CD4-positive, alpha-beta T cell (primary cell): Measurements from ENCODE around the gene CDYL. TPM values are rescaled to one million over a fixed set of nuclear protein-coding genes. Genes with fewer than 3 reads are reported as not detected.

Experiments
- ATAC-seq: fragments of 200-7000 bp; cut with Tn5 transposase; one replicate; pipeline ENCODE4 v1.10.0; 2022; ENCODE audit warnings: mild to moderate bottlenecking; ENCODE audit not compliant: poor library complexity
- CTCF ChIA-PET: fragments of 350-600 bp; sonication (Branson Sonifier 250); formaldehyde crosslinking; loops from one replicate; lab custom pipeline; 2021; ENCODE audit warnings: antibody characterized with exemption, inconsistent platforms; lab: Charles Lee
- POLR2A ChIA-PET: fragments of 350-600 bp; sonication (Branson Sonifier 250); formaldehyde crosslinking; loops from one replicate; lab custom pipeline; 2021; ENCODE audit warnings: antibody characterized with exemption, inconsistent platforms; lab: Charles Lee
- DNase-seq, 14 experiments: peaks; one replicate each; pipeline ENCODE4 v3.0.0-alpha.2; 2013 to 2020; ENCODE audit warnings: mixed read lengths in 2 of 14
- H3K27ac ChIP-seq, 2 donors: one replicate each; pipeline versions ENCODE4 v1.5.1 to v1.7.0; 2013; ENCODE audit warnings: low read length in 2 of 2, low read depth in 1 of 2, mild to moderate bottlenecking in 1 of 2
- H3K27me3 ChIP-seq, 2 experiments: 1 replicate in 1 of 2; 2 replicates in 1 of 2; pipeline versions ENCODE4 v1.6.1 to v1.7.0; 2013; ENCODE audit warnings: low read length in 2 of 2, control low read depth in 1 of 2, mild to moderate bottlenecking in 1 of 2, moderate library complexity in 1 of 2; ENCODE audit not compliant: insufficient read depth in 2 of 2, control insufficient read depth in 1 of 2
- H3K36me3 ChIP-seq: one replicate; pipeline ENCODE4 v1.6.1; 2013; ENCODE audit warnings: low read length, control low read depth; ENCODE audit not compliant: insufficient read depth
- H3K4me1 ChIP-seq: one replicate; pipeline ENCODE4 v1.6.1; 2013; ENCODE audit warnings: low read length, control low read depth; ENCODE audit not compliant: insufficient read depth
- H3K4me3 ChIP-seq: one replicate; pipeline ENCODE4 v1.5.1; 2013; ENCODE audit warnings: mild to moderate bottlenecking, low read length, moderate library complexity
- H3K9me3 ChIP-seq, 2 experiments: 1 replicate in 1 of 2; 2 replicates in 1 of 2; pipeline versions ENCODE4 v1.6.1 to v1.7.0; 2013; ENCODE audit warnings: low read length in 2 of 2, mild to moderate bottlenecking in 2 of 2, control low read depth in 1 of 2, moderate library complexity in 1 of 2; ENCODE audit not compliant: control insufficient read depth in 1 of 2, insufficient read depth in 1 of 2
- H3K27ac Mint-ChIP-seq: one replicate; pipeline ENCODE4 v1.8.0; 2020; ENCODE audit warnings: mixed read lengths
- H3K27me3 Mint-ChIP-seq: one replicate; pipeline ENCODE4 v1.8.0; 2021; ENCODE audit warnings: mixed read lengths
- H3K36me3 Mint-ChIP-seq: one replicate; pipeline ENCODE4 v1.8.0; 2021; ENCODE audit warnings: low read depth, mixed read lengths
- H3K4me1 Mint-ChIP-seq: one replicate; pipeline ENCODE4 v1.8.0; 2021; ENCODE audit warnings: low read depth, mixed read lengths
- H3K4me3 Mint-ChIP-seq: one replicate; pipeline ENCODE4 v1.8.0; 2020; ENCODE audit warnings: mild to moderate bottlenecking, mixed read lengths
- H3K9me3 Mint-ChIP-seq: one replicate; pipeline ENCODE4 v1.8.0; 2020; ENCODE audit warnings: mixed read lengths
- CTCF ChIP-seq: fragments of 200-600 bp; IDR thresholded peaks from one replicate; pipeline ENCODE4 v1.8.0; 2022; ENCODE audit warnings: antibody characterized with exemption, mild to moderate bottlenecking
- intact Hi-C, 2 experiments: fragments of 100-400 bp; cut with DNase I in 1 of 2; cut with micrococcal nuclease in 1 of 2; formaldehyde crosslinking; loops; one replicate each; pipeline versions ENCODE4 v1.15.1 to v1.9.0; 2023 to 2025; cut with DNase I, micrococcal nuclease
- total RNA-seq, 174 experiments: library from RNA in 2 of 174; stranded (reverse) in 2 of 174; gene quantifications; one replicate each; pipeline ENCODE4 v1.2.3 and lab custom pipeline; 2021 to 2026

Gene CDYL
- total RNA-seq, 2 experiments from 2014 or later: 23.8 to 23.9 TPM

- POLR2A ChIA-PET: no interaction called here
- Mint-ChIP-seq H3K27ac (no peak overlapping the region), H3K4me1 (peaks cover 75% of the 10 kb centered on the region), H3K4me3 (no peak overlapping the region), H3K9me3 (no peaks in the 10 kb centered on the region), H3K27me3 (no peaks in the 10 kb centered on the region), H3K36me3 (peaks cover 5% of the 10 kb centered on the region)
- intact Hi-C loops: no loop called here
- Histone ChIP-seq H3K4me3 (no peak overlapping the region), H3K36me3 (no peaks in the 10 kb centered on the region), H3K9me3 (no peaks in the 10 kb centered on the region), H3K27ac (no peak overlapping the region), H3K4me1 (peaks cover 9% of the 10 kb centered on the region), H3K27me3 (no peaks in the 10 kb centered on the region)
- DNase-seq (no peak), ATAC-seq (no peak)
- TF ChIP-seq CTCF: no peak
- CTCF ChIA-PET: no interaction called here
These were observed 107.1 kb downstream of the CDYL start for GRCh38 chr6:4883298-4883697.

- no peaks in the 10 kb centered on the region for H3K9me3 Mint-ChIP-seq
- Histone ChIP-seq H3K27me3 (no peaks in the 10 kb centered on the region), H3K4me3 (no peak overlapping the region), H3K36me3 (no peaks in the 10 kb centered on the region), H3K9me3 (no peaks in the 10 kb centered on the region), H3K4me1 (peaks cover 7% of the 10 kb centered on the region), H3K27ac (no peak overlapping the region)
- no peak for TF ChIP-seq CTCF
- H3K4me3 Mint-ChIP-seq: no peak overlapping the region
- intact Hi-C loops: no loop called here
- H3K27me3 Mint-ChIP-seq: no peaks in the 10 kb centered on the region
- DNase-seq (no peak), ATAC-seq (no peak)
- peaks cover 7% of the 10 kb centered on the region for H3K36me3 Mint-ChIP-seq
- no peak overlapping the region for H3K27ac Mint-ChIP-seq
- CTCF ChIA-PET: no interaction called here
- POLR2A ChIA-PET: no interaction called here
- H3K4me1 Mint-ChIP-seq: peaks cover 83% of the 10 kb centered on the region
These were observed 108.6 kb downstream of the CDYL start for GRCh38 chr6:4884646-4885340.

GRCh38 chr6:4885341-4885933 is 109.2 kb downstream of the CDYL start:
- H3K9me3 Mint-ChIP-seq: no peaks in the 10 kb centered on the region
- ATAC-seq (no peak), DNase-seq (no peak)
- Histone ChIP-seq H3K27me3 (no peaks in the 10 kb centered on the region), H3K27ac (no peak overlapping the region), H3K4me1 (peaks cover 4% of the 10 kb centered on the region), H3K36me3 (no peaks in the 10 kb centered on the region), H3K9me3 (no peaks in the 10 kb centered on the region), H3K4me3 (no peak overlapping the region)
- peaks cover 83% of the 10 kb centered on the region for H3K4me1 Mint-ChIP-seq
- ChIA-PET CTCF (no interaction called here), POLR2A (no interaction called here)
- no peak overlapping the region for H3K27ac Mint-ChIP-seq
- peaks cover 9% of the 10 kb centered on the region for H3K36me3 Mint-ChIP-seq
- no peak overlapping the region for H3K4me3 Mint-ChIP-seq
- no peak for TF ChIP-seq CTCF
- intact Hi-C loops: no loop called here
- no peaks in the 10 kb centered on the region for H3K27me3 Mint-ChIP-seq
